ENCODE results near the gene HTR3B. TPM values are rescaled to one million over a fixed set of nuclear protein-coding genes. Genes with fewer than 3 reads are reported as not detected.

The HTR3B gene
- polyA plus RNA-seq, 1 donor (not counting 4 experiments of a cell fraction or from before 2014, with no cell fraction given): not detected

DNA sequence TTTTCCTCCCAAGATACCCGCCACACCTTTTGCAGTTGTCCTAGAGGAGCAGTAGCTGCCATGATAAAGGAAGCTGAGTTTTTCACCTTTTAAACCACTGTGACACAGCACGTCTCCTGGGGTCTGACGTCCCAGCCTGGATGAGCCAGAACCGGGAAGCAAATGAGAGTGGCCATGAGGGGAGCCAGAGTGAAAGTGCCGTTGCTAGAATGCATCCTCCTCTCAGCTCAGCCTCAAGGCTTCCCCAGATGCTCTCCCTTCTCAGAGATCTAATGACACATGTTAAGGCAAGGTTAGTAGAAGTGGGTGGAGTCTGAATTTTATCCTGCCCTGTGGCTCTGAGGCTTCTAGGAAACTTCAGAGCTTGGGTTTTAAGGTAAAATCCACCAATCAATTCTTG lies 46.9 kb downstream of the HTR3B start:
- H2AFZ ChIP-seq (ENCODE audit: control insufficient read depth, low read length): no peak overlapping the region
- no peaks in the 10 kb centered on the region for H4K20me1 ChIP-seq (ENCODE audit: control insufficient read depth, extremely low read depth, insufficient read depth, low read length)
- FAIRE-seq (no peak), DNase-seq (ENCODE audit: low read depth, low spot score) (no peak)
- no peak overlapping the region for H3K9ac ChIP-seq (ENCODE audit: control insufficient read depth, extremely low read depth, insufficient read depth, low read length)
- no peaks in the 10 kb centered on the region for H3K9me3 ChIP-seq (ENCODE audit: control insufficient read depth, low read depth, low read length)
- no peaks in the 10 kb centered on the region for H3K4me1 ChIP-seq (ENCODE audit: control insufficient read depth, extremely low read depth, insufficient read depth, low read length)
- H3K27me3 ChIP-seq (ENCODE audit: control insufficient read depth, extremely low read depth, insufficient read depth, low read length): peaks cover 6% of the 10 kb centered on the region
- H3K4me3 ChIP-seq (ENCODE audit: control insufficient read depth in 2 of 3, extremely low read depth in 1 of 3, insufficient read depth in 2 of 3, low read depth in 1 of 3, low read length in 3 of 3): no peak overlapping the region
- no peaks in the 10 kb centered on the region for H3K9me1 ChIP-seq (ENCODE audit: control insufficient read depth, extremely low read depth, insufficient read depth, low read length)
- TF ChIP-seq EZH2 (IDR thresholded peaks at IDR 0.05; ENCODE audit: low read length): no peak
- no peak for TF ChIP-seq CTCF (optimal IDR thresholded peaks at IDR 0.05 in 1 of 3, IDR thresholded peaks at IDR 0.05 in 1 of 3, conservative IDR thresholded peaks at IDR 0.05 in 1 of 3; ENCODE audit: extremely low read depth in 1 of 3, insufficient read depth in 2 of 3, low read length in 3 of 3)
- H3K27ac ChIP-seq (ENCODE audit: control insufficient read depth, insufficient read depth, low read length): no peak overlapping the region
- dilution Hi-C loops (cut with MboI; ENCODE audit: extremely low pct_ligation_motif_present, low sequenced_read_pairs): no loop called here
- no peaks in the 10 kb centered on the region for H3K79me2 ChIP-seq (ENCODE audit: control insufficient read depth, insufficient read depth, low read length)
- no peaks in the 10 kb centered on the region for H3K36me3 ChIP-seq (ENCODE audit: control insufficient read depth in 2 of 2, extremely low read depth in 1 of 2, insufficient read depth in 2 of 2, low read length in 2 of 2)
- H3K4me2 ChIP-seq (ENCODE audit: control insufficient read depth, extremely low read depth, insufficient read depth, low read depth, low read length): no peak overlapping the region

- no peak overlapping the region for H3K4me3 ChIP-seq (ENCODE audit: control insufficient read depth in 2 of 3, extremely low read depth in 1 of 3, insufficient read depth in 2 of 3, low read depth in 1 of 3, low read length in 3 of 3)
- no peak overlapping the region for H3K9ac ChIP-seq (ENCODE audit: control insufficient read depth, extremely low read depth, insufficient read depth, low read length)
- H3K36me3 ChIP-seq (ENCODE audit: control insufficient read depth in 2 of 2, extremely low read depth in 1 of 2, insufficient read depth in 2 of 2, low read length in 2 of 2): no peaks in the 10 kb centered on the region
- H3K79me2 ChIP-seq (ENCODE audit: control insufficient read depth, insufficient read depth, low read length): no peaks in the 10 kb centered on the region
- H3K9me3 ChIP-seq (ENCODE audit: control insufficient read depth, low read depth, low read length): no peaks in the 10 kb centered on the region
- no peaks in the 10 kb centered on the region for H3K9me1 ChIP-seq (ENCODE audit: control insufficient read depth, extremely low read depth, insufficient read depth, low read length)
- TF ChIP-seq EZH2 (IDR thresholded peaks at IDR 0.05; ENCODE audit: low read length) (no peak), CTCF (optimal IDR thresholded peaks at IDR 0.05 in 1 of 3, IDR thresholded peaks at IDR 0.05 in 1 of 3, conservative IDR thresholded peaks at IDR 0.05 in 1 of 3; ENCODE audit: extremely low read depth in 1 of 3, insufficient read depth in 2 of 3, low read length in 3 of 3) (no peak)
- FAIRE-seq: no peak
- H4K20me1 ChIP-seq (ENCODE audit: control insufficient read depth, extremely low read depth, insufficient read depth, low read length): no peaks in the 10 kb centered on the region
- H3K27me3 ChIP-seq (ENCODE audit: control insufficient read depth, extremely low read depth, insufficient read depth, low read length): peaks cover 6% of the 10 kb centered on the region
- dilution Hi-C loops (cut with MboI; ENCODE audit: extremely low pct_ligation_motif_present, low sequenced_read_pairs): no loop called here
- no peak overlapping the region for H2AFZ ChIP-seq (ENCODE audit: control insufficient read depth, low read length)
- no peak overlapping the region for H3K27ac ChIP-seq (ENCODE audit: control insufficient read depth, insufficient read depth, low read length)
- H3K4me1 ChIP-seq (ENCODE audit: control insufficient read depth, extremely low read depth, insufficient read depth, low read length): no peaks in the 10 kb centered on the region
- H3K4me2 ChIP-seq (ENCODE audit: control insufficient read depth, extremely low read depth, insufficient read depth, low read depth, low read length): no peak overlapping the region
- no peak for DNase-seq (ENCODE audit: low read depth, low spot score)
Observed at GRCh38 chr11:113952070-113952469, 47.5 kb downstream of the HTR3B start.

Data from keratinocyte (primary cell).